Right lobe of liver (tissue), 4 donors: Measurements from ENCODE around the gene ALPK3.

Source experiments
- CTCF ChIP-seq, 4 donors: fragments of 200-600 bp in 3 of 4; fragments of 450-650 bp in 1 of 4; IDR thresholded peaks; one replicate each; pipeline versions ENCODE4 v1.5.1 to v1.8.0; 2016 to 2022; ENCODE audit warnings: antibody characterized with exemption in 4 of 4, mild to moderate bottlenecking in 2 of 4
- POLR2A ChIP-seq: fragments of 450-650 bp; IDR thresholded peaks from one replicate; pipeline ENCODE4 v1.6.1; 2017; ENCODE audit warnings: antibody characterized with exemption, mild to moderate bottlenecking
- donor health status: DM: no; HTN: no; CAD: no.
- donor health status: DM: no; HTN: no; CAD: no.
- donor health status: DM: no; HTN: yes; CAD: no.

GRCh38 chr15:84814916-84815315 is 2.2 kb upstream of the ALPK3 start:
- TF ChIP-seq CTCF (IDR thresholded peaks at IDR 0.05) (no peak), POLR2A (no peak)
